ENCODE data around the gene PROSER2. TPM values are rescaled to one million over a fixed set of nuclear protein-coding genes. Genes with fewer than 3 reads are reported as not detected.

PROSER2 gene
- total RNA-seq, 3 donors from 2014 or later (not counting 1 experiment from before 2014, with no cell fraction given): 0.70 to 1.9 (median 1.1) TPM

DNA sequence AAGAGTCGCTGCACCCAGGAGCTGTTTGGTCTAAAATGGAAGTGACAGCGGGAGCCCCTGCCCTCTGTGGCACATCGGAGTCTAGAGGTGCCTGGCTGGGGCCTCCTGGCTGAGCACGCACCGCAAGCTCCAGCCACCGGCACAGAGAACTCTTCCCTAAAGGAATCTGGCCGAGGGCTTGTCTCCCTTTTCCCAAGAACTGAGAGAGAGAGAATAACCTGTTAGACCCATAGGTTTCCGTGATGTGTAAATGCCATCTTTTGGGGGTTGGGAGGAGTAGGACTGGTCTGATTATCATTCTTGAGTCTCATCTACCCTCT, 47.3 kb downstream of the PROSER2 start:
- H3K4me1 Mint-ChIP-seq: peaks cover 14 to 17% of the 10 kb centered on the region in 2 donors
- H3K9me3 Mint-ChIP-seq: no peaks in the 10 kb centered on the region
- H3K4me3 Mint-ChIP-seq: no peak overlapping the region
- no peak overlapping the region for H3K4me3 ChIP-seq (ENCODE audit: low read length)
- no peaks in the 10 kb centered on the region for H3K36me3 ChIP-seq (ENCODE audit: control insufficient read depth, insufficient read depth, low read length)
- WGBS (ENCODE audit: insufficient coverage): 93% methylated on average over 8 of the region's 8 CpGs
- H3K27me3 Mint-ChIP-seq (ENCODE audit: low read depth in 2 of 2): peaks cover 4 to 28% of the 10 kb centered on the region in 2 donors
- TF ChIP-seq CTCF (IDR thresholded peaks at IDR 0.05): no peak
- no peak overlapping the region for H3K27ac ChIP-seq (ENCODE audit: low read length)
- intact Hi-C loops (cut with micrococcal nuclease): no loop called here
- no peak overlapping the region for H3K27ac Mint-ChIP-seq
- ATAC-seq: no peak
- no peaks in the 10 kb centered on the region for H3K36me3 Mint-ChIP-seq
- peaks cover 2% of the 10 kb centered on the region for H3K27me3 ChIP-seq (ENCODE audit: control insufficient read depth, insufficient read depth, low read length)
- H3K9me3 ChIP-seq (ENCODE audit: control insufficient read depth, insufficient read depth, low read length): no peaks in the 10 kb centered on the region
- peaks cover 11% of the 10 kb centered on the region for H3K4me1 ChIP-seq (ENCODE audit: control insufficient read depth, insufficient read depth, low read length)
- no peak for DNase-seq

DNA sequence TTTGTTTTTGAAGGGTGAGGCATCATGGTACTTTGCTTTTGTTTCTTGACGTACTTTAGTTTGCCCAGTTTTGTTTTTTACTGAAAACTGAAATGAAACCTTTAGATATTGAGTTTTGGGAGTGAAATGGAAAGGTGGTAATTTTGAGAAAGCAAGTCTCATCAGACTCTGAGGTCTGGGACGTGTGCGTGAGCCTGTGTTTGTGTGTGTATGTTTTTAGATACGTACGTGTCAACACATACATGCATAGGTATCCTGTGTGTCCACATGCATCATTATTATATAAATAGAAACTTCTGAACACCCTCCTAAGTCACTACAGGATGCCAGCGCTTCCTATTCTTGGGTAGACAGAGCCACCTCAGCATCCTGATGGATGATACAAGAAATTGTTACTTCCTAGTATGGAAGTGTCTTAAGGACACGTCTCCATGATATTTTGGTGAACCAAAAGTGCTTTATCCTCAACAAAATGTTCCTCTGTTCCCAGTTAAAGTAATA, 47.8 kb downstream of the PROSER2 start:
- H3K27ac ChIP-seq (ENCODE audit: low read length): no peak overlapping the region
- peaks cover 11% of the 10 kb centered on the region for H3K4me1 ChIP-seq (ENCODE audit: control insufficient read depth, insufficient read depth, low read length)
- DNase-seq (no peak), ATAC-seq (no peak)
- intact Hi-C loops (cut with micrococcal nuclease): no loop called here
- no peak overlapping the region for H3K4me3 ChIP-seq (ENCODE audit: low read length)
- H3K9me3 ChIP-seq (ENCODE audit: control insufficient read depth, insufficient read depth, low read length): no peaks in the 10 kb centered on the region
- Mint-ChIP-seq H3K4me3 (no peak overlapping the region), H3K27ac (peak overlapping the region in 1 of 2 donors; percentile 48), H3K27me3 (ENCODE audit: low read depth in 2 of 2) (peaks cover 1 to 28% of the 10 kb centered on the region in 2 donors), H3K4me1 (peaks cover 14 to 17% of the 10 kb centered on the region in 2 donors), H3K9me3 (no peaks in the 10 kb centered on the region), H3K36me3 (no peaks in the 10 kb centered on the region)
- TF ChIP-seq CTCF (IDR thresholded peaks at IDR 0.05): no peak
- no peaks in the 10 kb centered on the region for H3K36me3 ChIP-seq (ENCODE audit: control insufficient read depth, insufficient read depth, low read length)
- 82% methylated on average over 4 of the region's 7 CpGs for WGBS (ENCODE audit: insufficient coverage)
- H3K27me3 ChIP-seq (ENCODE audit: control insufficient read depth, insufficient read depth, low read length): peaks cover 2% of the 10 kb centered on the region

GRCh38 chr10:11871466-11871865, 48.3 kb downstream of the PROSER2 start:
- 4% methylated on average over 9 of the region's 9 CpGs for WGBS (ENCODE audit: insufficient coverage)
- Mint-ChIP-seq H3K4me1 (peaks cover 14 to 17% of the 10 kb centered on the region in 2 donors), H3K4me3 (no peak overlapping the region), H3K9me3 (no peaks in the 10 kb centered on the region), H3K27ac (peak overlapping the region in 1 of 2 donors; percentile 48), H3K27me3 (ENCODE audit: low read depth in 2 of 2) (peaks cover 0 to 28% of the 10 kb centered on the region in 2 donors), H3K36me3 (no peaks in the 10 kb centered on the region)
- no peaks in the 10 kb centered on the region for H3K9me3 ChIP-seq (ENCODE audit: control insufficient read depth, insufficient read depth, low read length)
- no peak for TF ChIP-seq CTCF (IDR thresholded peaks at IDR 0.05)
- H3K27ac ChIP-seq (ENCODE audit: low read length): no peak overlapping the region
- ATAC-seq (peak in 1 of 3 donors; percentile 62), DNase-seq (peak in 1 of 2 donors; percentile 30)
- H3K36me3 ChIP-seq (ENCODE audit: control insufficient read depth, insufficient read depth, low read length): no peaks in the 10 kb centered on the region
- H3K27me3 ChIP-seq (ENCODE audit: control insufficient read depth, insufficient read depth, low read length): peaks cover 2% of the 10 kb centered on the region
- H3K4me1 ChIP-seq (ENCODE audit: control insufficient read depth, insufficient read depth, low read length): peaks cover 11% of the 10 kb centered on the region
- intact Hi-C loops (cut with micrococcal nuclease): no loop called here
- H3K4me3 ChIP-seq (ENCODE audit: low read length): no peak overlapping the region
